Activated naive CD4-positive, alpha-beta T cell treated with anti-CD3 and anti-CD28 coated beads, Interleukin-2, amount 50 U/mL, for 16 hours (primary cell): ENCODE data around the gene CNTN6.

Experiments
- DNase-seq: peaks from one replicate; pipeline ENCODE4 v3.0.0-alpha.2; 2020

CNTN6 gene

GRCh38 chr3:1439395-1439794 is 346.6 kb downstream of the CNTN6 start:
- no peak for DNase-seq

- DNase-seq, result no peak
Observed at GRCh38 chr3:1442271-1442670, 349.4 kb downstream of the CNTN6 start.

- DNase-seq, result no peak
Observed at GRCh38 chr3:1444195-1444594, 351.4 kb downstream of the CNTN6 start.

GRCh38 chr3:1446531-1446930 is 353.7 kb downstream of the CNTN6 start:
- DNase-seq, result no peak

GRCh38 chr3:1447452-1447851 is 354.6 kb downstream of the CNTN6 start:
- DNase-seq, result no peak

GRCh38 chr3:1448443-1448842 is 355.6 kb downstream of the CNTN6 start:
- DNase-seq, result no peak
